Fibroblast of skin of left biceps (primary cell): ENCODE measurements around the gene SLC9A9.
"Not testable (repeated sequence)": the region's sequence is repeated elsewhere in the genome, so short reads cannot be mapped to it uniquely, and the experiment has no call there.

Experiments used
- DNase-seq, 2 experiments: peaks; one replicate each; pipeline ENCODE4 v3.0.0-alpha.2; 2013; ENCODE audit warnings: low read depth in 2 of 2

The SLC9A9 gene

DNA sequence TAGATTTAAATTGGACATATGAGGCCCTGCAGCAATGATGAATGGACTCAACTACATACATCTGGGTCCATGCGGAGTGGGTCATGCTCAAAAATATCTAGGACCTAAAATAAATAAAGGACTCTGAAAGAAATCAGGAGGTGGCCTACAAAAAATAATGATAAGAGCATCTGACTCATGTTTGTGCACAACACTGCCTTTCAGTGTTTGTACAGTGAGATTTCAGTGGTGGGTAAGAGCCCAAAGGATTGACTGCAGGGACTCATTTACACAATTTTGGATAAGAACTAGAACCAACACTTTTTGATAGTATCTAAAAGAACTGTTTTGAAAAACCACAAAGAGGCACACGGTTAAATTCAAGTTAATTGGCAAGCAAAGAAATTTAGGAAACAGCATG, 285.5 kb downstream of the SLC9A9 start:
- DNase-seq: no peak

DNA sequence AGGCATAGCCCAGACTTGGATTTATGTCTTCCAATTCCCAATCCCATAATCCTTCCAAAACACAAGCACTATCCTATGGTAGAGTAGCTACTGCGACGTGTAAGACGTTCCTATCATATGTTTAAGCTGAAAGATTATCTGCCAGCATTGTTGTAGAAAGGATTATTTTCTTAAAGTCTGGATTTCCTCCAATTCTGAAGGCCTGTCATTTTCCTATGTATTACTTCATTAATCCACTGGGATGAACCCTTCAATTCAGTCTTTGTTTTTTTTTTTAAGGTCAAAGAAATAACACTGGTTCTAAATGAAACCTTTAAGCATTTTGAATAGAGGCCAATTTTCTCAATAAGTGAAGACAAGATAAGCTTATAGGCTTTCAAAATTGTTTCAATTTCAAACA, 289.0 kb downstream of the SLC9A9 start:
- no peak for DNase-seq

DNA sequence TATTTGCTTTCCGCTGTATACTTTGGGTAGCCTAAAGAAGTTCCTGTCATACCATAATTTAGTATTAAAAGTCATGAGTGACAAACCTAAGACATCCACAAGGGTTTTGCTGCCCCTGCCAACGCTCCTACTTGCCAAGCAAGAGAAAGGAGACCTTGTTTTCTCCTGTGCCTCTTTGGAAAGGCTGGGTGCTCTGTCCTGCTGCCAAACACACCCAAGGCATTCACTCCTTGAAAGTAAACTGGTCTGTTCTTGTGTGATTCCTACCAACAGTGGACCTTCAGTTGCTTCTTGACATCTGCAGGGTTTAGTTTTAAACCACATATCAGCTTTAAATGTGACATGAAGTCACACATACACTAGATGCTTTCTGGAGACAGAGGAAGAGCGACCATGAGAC, 295.4 kb downstream of the SLC9A9 start:
- DNase-seq: no peak

DNA sequence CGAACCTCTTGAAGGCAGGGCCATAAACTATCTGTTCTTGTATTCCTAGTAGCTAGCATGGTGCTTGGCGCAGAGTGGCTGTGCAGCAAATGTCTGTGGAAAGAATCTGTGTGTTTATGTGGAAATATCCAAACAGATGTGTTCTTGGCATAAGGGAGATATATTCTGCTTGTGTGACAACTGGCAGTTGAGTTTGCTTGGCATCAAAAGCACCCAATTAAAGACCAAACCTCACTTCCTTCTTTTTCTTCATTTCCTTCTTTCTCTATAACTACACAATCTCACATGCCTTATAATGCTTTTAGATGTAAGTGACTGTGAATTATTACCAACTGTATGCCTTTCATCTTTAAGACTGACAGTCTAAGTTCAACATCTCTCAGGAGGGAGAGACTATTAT, 296.5 kb downstream of the SLC9A9 start:
- DNase-seq: no peak

DNA sequence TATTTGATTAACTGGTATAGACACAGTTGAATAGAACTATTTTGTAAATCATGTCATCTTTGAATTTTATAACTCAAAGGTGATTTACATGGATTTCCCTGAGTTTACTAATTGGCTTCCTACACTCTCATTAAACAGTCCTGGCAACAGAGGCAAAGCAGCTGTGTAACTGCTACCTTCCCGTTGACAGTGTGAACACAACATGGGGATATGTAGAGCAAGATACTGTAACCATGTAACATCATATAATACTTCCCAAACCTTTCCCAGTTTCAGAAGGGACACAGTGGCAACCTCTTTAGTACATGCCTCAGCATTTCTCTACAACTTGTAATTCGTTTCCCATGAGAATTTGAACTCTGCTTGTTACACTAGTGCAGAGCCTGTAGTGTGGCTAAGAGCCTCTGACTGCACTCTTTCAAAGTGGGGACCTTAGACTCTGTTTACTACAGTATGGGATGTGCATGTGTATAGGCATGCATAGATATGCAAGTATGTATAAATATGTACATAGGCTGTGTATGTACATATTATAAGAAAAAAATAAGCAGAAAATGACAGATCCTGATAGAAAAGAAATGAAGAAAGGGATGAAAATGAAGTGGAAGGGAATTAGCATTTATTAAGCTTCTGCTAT, 299.3 kb downstream of the SLC9A9 start:
- DNase-seq: no peak

DNA sequence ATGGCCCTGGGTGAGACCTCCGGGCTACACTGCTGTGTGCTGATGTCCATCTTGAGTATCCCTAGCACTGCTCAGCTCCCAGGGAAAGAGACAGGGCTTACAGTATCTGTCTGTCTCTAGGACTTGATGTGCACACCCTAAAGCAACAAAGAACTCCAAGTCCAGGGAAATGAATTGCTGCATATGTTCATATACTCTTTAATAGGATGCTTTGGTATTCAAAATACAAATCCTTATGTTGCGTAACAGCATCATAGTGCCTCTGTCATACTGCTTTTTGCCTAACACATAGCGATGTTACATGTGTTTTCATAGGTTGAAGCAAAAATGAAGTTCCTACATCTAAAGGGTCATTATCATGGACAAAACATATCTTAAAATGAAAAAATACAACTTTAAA, 299.9 kb downstream of the SLC9A9 start:
- DNase-seq: no peak

DNA sequence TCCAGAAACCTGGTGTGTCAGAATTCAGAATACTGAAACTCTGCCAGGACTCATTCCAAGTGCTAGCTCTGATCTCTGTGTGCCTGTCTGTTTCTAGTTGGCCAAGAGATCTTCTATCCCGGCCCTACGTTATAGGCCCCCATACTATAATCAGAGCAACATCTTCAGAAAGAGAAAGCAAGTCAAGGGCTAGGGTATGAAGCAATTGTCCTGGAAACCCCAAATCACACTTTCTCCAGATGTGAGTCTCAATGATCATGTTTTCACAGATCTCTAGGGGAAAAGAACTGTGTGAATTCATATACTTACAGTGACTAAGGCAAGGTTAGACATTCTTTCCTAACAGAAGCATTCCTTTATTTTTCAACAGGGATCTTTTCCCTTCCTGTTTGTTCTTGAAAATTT, 309.7 kb downstream of the SLC9A9 start:
- peak; percentile 75 to 80 for DNase-seq

DNA sequence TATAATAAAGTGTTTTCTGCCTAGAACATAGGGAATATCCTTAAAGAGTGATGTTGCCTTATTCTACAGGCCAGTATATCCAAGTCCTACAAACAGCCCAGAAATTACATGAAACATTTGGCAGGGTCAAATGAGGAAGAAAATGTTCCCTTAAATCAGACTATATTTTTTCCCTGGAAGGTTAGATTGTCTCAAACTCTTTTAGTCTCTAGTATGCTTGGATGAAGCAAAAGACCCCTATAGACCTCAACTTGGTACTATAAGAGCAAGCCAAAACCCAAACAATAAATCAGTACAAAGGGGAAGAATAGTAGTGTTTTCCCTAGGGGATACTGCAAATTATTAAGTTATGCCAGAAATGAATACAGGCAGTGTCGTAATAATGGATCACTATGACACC, 310.2 kb downstream of the SLC9A9 start:
- DNase-seq: peak in 1 of 2 experiments; percentile 10

DNA sequence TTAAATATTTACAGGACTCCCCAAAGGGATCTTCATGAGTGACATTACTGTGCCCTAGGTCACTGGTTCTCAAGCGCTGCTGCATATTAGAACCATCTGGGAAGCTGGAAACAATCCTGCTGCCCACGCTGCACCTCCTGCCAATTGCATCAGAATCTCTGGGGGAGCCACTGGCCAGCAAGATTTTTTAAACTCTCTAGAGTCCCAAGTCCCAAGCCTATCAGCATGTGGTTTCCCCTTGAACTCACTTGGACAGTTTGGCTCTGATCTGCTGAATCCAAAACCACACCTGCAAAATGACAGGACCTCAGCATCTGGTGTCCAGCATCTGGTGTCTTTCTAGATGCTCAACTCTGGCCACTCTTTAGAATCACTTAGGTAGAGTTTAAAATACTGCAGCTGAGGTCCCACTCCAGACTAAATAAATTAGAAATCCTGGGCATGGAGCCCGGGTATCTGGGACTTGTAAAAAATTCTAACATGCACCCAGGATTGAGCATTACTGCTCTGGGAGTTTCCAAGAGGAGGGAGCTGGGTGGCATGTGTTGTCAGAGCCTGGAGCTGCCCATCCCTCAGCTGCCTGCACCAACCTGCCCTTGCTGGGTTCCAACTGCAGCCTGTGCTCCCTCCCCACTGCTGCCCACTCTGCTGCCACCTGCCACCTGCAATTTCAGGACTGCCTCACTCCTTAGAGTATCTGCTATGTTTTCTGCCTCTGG, 311.3 kb downstream of the SLC9A9 start:
- no peak for DNase-seq

DNA sequence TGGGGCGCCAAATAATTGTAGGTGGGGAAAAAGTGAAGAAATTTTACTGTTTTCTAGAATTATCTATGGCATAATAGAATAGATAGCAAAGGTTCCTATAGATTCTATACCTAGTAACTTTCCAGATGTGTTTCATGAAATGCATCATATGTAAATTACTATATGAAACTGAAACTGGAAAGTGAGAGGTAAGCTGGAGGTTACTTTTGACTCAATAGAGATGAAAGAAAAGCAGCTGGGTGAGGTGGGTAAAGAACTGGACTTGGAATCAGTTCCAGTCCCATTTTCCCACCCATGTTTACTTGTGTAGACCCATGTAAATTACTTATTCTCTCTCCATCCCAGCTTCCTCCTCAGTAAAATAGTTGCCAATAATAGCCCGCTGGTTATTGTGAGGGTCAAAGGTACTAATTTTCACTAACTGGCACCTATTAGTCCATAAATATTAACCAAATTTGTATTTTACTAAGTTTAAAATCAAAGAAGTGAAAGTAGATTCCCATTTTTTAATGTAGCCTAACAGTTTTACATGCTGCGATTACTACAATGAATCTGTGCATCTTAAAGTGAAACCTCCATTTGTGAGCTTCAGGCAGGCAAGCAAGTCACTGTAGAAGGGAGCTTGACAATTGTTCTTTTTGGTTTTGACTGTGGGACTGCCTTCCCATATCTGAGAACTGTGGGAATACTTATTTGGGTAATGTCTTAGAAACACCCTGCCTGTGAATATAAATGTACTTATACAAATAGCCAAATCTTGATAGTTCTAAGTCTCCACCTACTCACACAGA, 312.1 kb downstream of the SLC9A9 start:
- DNase-seq: no peak

DNA sequence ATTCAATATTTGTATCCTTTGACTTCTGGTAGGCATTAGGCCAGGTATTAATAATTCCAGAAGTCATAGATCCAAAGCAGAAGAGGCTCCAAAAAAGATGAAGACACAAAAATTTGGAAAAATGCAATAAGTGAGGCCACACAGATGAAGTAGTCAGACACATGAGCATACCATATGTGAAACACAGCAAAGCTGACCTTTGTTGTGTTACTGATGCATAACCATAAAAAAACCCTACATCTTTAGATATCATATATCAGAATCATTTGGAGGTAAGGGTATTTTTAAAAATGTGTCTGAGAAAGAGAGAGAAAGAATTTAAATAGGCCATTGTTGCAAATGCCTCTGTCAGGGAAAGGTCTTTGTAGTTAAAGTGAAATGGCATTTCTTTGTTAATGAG, 314.9 kb downstream of the SLC9A9 start:
- DNase-seq: no peak

DNA sequence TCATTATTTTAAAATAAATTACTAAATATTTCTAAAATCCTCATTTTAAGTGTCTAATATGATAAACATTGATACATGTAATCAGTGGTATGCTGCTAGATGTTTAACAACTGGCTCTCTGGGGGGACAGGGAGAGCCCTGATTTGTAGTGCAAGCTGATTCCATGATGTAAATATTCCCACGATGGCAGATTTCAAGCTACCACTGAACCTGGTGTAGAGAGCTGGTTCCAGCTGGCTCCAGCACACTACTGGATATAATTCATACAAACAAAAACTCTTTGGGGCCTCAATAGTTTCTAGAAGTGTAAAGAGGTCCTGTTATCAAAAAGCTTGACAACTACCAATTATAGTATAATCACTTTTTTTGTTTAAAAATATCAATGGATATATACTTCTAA, 316.2 kb downstream of the SLC9A9 start:
- no peak for DNase-seq

DNA sequence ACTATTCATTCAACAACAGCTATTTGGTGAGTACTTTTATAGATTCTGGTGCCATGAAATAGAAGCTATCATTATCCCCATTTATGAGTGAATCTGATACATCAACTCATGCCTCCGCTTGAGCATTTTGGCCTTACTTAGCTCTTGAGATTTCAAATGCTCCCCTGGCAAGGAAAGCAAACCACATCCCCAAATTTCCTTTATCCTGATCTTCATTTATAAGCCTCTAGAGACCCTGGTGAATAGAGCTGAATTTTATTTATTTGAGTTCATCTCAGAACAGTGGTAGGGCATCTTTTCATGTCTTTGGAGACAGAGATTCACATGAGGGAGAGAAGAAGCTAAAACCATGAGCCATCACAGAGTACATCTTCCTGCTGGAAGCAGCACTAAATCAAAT, 317.2 kb downstream of the SLC9A9 start:
- DNase-seq: no peak

DNA sequence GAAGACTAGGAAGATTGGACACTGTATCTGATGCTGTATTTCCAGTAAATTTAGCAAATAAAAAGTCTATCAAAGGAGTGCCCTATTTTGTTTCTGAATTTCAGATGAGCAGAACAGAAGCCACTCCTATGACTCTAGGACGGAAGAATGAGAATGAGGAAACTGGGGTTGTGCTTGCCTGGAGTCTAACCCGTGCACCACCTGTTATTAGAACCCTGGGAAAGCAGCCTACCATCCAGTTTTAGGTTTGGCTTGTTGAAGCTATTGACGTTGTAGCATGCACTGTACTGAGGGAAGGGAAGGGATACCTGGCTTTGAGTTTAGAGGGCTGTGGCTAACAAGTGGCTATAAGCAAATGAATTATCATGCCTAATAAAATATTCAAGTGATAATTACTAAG, 318.5 kb downstream of the SLC9A9 start:
- DNase-seq: no peak

DNA sequence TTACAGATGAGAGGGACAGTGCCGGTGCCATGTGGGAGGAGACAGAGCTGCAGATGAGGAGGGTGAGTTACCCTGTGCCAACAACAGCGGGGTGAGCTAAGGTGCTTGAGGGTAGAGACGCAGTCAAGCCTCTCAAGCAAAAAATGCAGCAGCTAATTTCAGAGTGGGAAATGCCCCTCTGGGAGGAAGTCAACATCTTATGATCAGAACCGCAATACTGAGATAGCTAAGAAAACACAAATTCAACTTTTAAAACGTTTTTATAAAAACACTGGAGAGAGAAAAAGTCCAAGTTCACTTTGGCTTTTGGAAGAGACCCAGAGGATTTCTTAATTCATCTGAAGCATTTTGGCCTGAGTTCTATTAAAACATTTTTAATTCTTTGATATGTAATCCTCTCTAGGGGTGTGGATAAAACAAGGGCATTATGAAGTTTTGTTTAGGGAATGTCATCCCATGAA, 319.2 kb downstream of the SLC9A9 start:
- DNase-seq: no peak

DNA sequence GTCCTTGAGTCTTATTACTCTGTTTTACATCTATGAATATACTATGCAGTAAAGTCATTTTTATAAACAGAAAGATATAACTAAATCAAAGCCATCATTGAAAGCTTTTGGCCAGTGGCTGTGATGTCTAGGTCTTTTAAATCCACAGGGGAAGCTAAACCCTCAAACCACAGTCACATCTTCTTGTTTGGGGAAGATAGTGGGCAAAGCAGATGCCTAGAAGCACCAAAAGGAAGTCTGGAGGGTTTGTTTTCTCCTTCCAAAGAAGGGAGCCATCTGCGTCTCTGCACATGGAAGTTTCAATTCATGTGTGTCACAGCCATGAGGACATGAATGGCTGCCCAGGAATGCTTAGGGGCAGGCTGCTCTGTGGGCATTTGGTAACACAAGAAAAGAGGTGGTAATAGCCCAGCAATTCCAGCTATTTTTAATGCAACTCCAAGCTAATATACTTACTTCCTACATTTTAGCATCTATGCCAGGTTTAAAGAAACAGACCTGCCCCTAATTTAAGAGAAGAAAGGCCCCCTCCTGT, 322.2 kb downstream of the SLC9A9 start:
- DNase-seq: no peak

DNA sequence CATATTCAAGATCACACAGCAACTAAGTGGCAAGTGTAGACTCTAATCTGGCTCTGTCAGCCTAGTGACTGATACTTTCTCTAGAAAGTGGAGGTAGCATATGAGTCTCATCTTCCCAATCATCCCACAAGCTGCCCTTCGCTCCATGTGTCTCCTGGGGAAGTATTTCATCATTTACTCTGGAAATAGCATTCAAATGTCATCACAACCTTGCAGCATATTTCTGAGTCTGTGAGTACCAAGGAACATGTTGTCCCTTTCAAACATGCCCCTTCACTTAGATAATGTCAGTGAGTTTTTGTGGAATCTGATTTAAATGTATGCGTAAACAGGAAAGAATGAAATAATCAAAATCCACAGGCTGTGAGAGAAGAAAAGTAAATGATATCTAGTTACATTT, 322.9 kb downstream of the SLC9A9 start:
- no peak for DNase-seq

DNA sequence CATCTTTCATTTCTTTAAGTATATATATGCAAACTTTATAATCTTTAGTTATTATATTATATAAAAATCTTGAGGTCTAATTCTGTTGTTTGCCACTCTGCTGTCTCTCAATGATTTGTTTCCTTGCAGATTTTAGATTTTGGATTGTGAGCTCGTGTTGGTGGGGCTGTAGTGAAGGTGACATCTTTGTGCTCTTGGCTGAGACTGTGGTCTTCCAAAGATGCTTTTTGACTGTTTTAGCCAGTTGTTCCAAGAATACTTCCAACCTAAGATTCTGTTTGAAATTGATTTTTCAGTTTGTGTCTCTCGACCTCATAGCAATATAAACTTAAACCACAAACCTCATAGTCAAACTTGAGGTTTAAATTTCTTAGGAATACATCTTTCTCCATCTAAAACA, 326.5 kb downstream of the SLC9A9 start:
- DNase-seq: no peak

DNA sequence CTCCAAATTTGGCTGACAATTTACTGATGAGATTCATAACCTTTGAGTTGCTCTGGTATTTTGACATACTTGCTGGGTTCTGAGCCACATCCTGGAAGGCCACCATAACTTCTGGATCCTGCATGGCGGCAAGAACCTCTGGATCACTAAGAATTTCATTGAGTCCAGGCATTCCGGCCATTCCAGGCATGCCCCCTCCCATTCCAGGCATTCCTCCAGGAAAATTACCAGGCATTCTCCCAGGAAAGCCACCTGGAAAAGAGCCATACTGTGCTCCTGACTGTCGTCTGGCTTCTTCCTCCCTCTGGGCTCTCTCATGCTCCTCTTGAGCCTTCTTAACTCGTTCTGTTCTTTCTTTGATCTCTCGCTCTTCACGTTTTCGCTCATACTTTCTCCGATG, 331.1 kb downstream of the SLC9A9 start:
- DNase-seq: not testable (repeated sequence)

DNA sequence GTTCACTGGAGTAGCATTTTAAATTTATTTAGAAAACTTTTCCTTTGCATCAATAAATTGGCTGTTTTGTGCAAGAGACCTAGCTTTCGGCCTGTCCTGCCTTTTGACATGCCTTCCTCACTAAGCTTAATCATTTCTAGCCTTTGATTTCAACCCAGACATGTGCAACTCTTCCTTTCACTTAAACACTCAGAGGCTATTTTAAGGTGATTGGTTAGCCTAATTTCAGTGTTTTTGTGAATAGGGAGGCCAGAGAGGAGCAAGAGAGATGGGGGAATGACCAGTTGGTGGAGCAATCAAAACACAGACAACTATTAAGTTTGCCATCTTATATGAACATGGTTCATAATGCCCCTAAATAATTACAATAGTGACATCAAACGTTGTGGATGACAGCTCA, 333.4 kb downstream of the SLC9A9 start:
- DNase-seq: no peak

DNA sequence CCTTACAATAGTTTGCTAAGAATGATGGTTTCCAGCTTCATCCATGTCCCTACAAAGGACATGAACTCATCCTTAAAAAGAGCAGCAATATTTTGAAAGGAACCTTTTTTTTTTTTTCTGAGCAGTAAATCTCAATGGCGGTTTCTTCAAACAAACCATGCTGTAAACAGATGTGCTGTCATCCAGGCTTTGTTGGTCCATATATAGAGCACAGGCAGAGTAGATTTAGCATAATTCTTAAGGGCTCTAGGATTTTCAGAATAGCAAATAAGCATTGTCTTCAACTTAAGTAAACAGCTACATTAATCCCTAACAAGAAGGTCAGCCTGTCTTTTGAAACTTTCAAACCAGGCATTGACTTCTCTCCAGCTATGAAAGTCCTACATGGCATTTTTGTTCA, 334.2 kb downstream of the SLC9A9 start:
- no peak for DNase-seq

DNA sequence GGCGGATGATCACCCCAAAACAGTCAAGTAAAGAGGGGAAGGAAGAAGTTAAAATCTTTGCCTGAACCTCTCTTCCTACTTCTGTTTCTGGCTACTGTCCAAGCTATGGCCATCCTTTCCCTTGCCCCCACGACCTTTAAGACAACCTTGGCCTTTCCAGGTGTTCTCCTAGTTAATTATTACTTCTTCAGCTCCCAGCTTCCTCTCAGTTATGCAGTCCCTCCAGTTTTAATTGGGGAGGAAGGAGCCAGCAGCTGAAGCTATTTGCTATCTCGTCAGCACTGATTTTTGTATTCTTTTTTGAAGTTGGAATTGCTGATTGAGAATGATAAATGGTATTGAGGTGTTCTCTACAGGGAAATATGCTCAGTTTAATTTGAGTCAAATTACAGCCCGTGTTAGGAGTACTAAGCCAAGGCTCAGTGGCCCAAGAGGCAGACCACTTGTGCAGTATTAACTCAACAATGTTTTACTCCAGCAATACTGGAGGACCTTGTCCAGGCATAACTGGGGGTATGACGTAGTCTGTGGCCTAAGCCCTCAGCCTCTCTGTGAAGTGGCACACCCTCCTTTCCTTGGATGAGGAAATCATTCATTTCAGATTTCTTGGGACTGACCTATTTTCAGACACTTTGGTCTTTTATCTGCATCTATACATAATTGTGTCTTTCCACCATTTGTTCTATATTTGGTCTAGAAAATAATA, 336.9 kb downstream of the SLC9A9 start:
- DNase-seq: no peak
